ENCODE data around the gene ALDH1A3.
A peak's percentile ranks its signal among the peaks of the same experiment; 100 is the strongest.

Gene ALDH1A3

GRCh38 chr15:100873029-100873677 lies 6.5 kb upstream of the ALDH1A3 start:
- peaks cover 3 to 7% of the 10 kb centered on the region in 2 donors for H3K27me3 ChIP-seq (ENCODE audit: control insufficient read depth in 1 of 2, insufficient read depth in 2 of 2, low read length in 2 of 2)
- H3K36me3 ChIP-seq (ENCODE audit: control insufficient read depth in 2 of 2, insufficient read depth in 2 of 2, low read length in 2 of 2): no peaks in the 10 kb centered on the region
- H3K4me1 ChIP-seq (ENCODE audit: control insufficient read depth, insufficient read depth, low read length): no peaks in the 10 kb centered on the region
- H3K9me3 ChIP-seq (ENCODE audit: control insufficient read depth in 2 of 2, low read length in 2 of 2): no peaks in the 10 kb centered on the region
- H3K27ac ChIP-seq (ENCODE audit: low read length): no peak overlapping the region
- no peak overlapping the region for H3K4me3 ChIP-seq (ENCODE audit: low read length in 2 of 2)
- no peak overlapping the region for H3K9ac ChIP-seq (ENCODE audit: low read length in 2 of 2)

DNA sequence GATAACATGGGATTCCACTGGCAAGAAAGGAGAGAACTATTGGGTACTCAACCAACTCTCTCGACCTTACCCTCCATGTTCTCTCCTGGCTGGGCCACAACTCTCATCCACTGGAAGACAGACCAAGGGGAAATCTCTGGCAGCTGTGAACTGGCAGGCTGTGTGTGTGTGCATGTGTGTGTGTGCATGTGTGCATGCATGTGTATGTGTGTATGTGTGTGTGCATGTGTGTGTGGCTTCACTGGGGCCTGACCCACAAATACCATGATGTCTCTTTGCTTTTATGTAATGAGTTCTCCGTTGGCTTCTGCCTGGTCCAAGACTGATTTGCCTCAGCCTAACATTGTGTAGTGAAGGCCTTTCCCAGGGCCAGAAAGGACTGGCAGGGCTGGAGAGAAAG lies 4.1 kb upstream of the ALDH1A3 start:
- H3K9me3 ChIP-seq (ENCODE audit: control insufficient read depth in 2 of 2, low read length in 2 of 2): no peaks in the 10 kb centered on the region
- peaks cover 10 to 22% of the 10 kb centered on the region in 2 donors for H3K27me3 ChIP-seq (ENCODE audit: control insufficient read depth in 1 of 2, insufficient read depth in 2 of 2, low read length in 2 of 2)
- no peak overlapping the region for H3K4me3 ChIP-seq (ENCODE audit: low read length in 2 of 2)
- peaks cover 6% of the 10 kb centered on the region for H3K4me1 ChIP-seq (ENCODE audit: control insufficient read depth, insufficient read depth, low read length)
- H3K9ac ChIP-seq (ENCODE audit: low read length in 2 of 2): no peak overlapping the region
- no peak overlapping the region for H3K27ac ChIP-seq (ENCODE audit: low read length)
- no peaks in the 10 kb centered on the region for H3K36me3 ChIP-seq (ENCODE audit: control insufficient read depth in 2 of 2, insufficient read depth in 2 of 2, low read length in 2 of 2)

DNA sequence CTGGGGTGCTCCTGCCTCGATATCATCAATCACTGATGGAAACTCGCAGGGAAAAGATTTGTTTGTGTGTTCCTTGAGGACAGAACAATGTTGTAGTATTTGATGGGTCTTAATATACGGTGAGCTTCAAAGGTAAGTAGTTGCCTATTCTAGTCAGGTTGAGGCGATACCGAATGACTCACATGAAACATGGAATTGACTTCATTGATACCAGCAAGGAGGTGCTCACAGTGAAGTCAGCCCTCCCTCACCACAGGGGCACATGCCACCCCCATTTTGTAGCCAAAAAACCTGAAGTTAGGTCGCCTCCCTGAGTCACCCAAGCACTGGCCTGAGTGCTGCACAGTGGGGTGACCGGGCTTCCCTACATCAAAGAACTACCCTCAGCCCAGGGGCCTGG lies 3.7 kb upstream of the ALDH1A3 start:
- Histone ChIP-seq H3K27me3 (ENCODE audit: control insufficient read depth in 1 of 2, insufficient read depth in 2 of 2, low read length in 2 of 2) (peaks cover 15 to 27% of the 10 kb centered on the region in 2 donors), H3K36me3 (ENCODE audit: control insufficient read depth in 2 of 2, insufficient read depth in 2 of 2, low read length in 2 of 2) (no peaks in the 10 kb centered on the region), H3K27ac (ENCODE audit: low read length) (no peak overlapping the region), H3K4me1 (ENCODE audit: control insufficient read depth, insufficient read depth, low read length) (peaks cover 6% of the 10 kb centered on the region), H3K9ac (ENCODE audit: low read length in 2 of 2) (no peak overlapping the region), H3K4me3 (ENCODE audit: low read length in 2 of 2) (no peak overlapping the region), H3K9me3 (ENCODE audit: control insufficient read depth in 2 of 2, low read length in 2 of 2) (no peaks in the 10 kb centered on the region)

- peaks cover 6% of the 10 kb centered on the region for H3K4me1 ChIP-seq (ENCODE audit: control insufficient read depth, insufficient read depth, low read length)
- peaks cover 19 to 32% of the 10 kb centered on the region in 2 donors for H3K27me3 ChIP-seq (ENCODE audit: control insufficient read depth in 1 of 2, insufficient read depth in 2 of 2, low read length in 2 of 2)
- H3K27ac ChIP-seq (ENCODE audit: low read length): no peak overlapping the region
- no peaks in the 10 kb centered on the region for H3K36me3 ChIP-seq (ENCODE audit: control insufficient read depth in 2 of 2, insufficient read depth in 2 of 2, low read length in 2 of 2)
- H3K9me3 ChIP-seq (ENCODE audit: control insufficient read depth in 2 of 2, low read length in 2 of 2): no peaks in the 10 kb centered on the region
- no peak overlapping the region for H3K9ac ChIP-seq (ENCODE audit: low read length in 2 of 2)
- no peak overlapping the region for H3K4me3 ChIP-seq (ENCODE audit: low read length in 2 of 2)
These were observed 2.1 kb upstream of the ALDH1A3 start for GRCh38 chr15:100877551-100877950.

GRCh38 chr15:100878130-100878529 lies 1.5 kb upstream of the ALDH1A3 start:
- Histone ChIP-seq H3K4me1 (ENCODE audit: control insufficient read depth, insufficient read depth, low read length) (peaks cover 6% of the 10 kb centered on the region), H3K36me3 (ENCODE audit: control insufficient read depth in 2 of 2, insufficient read depth in 2 of 2, low read length in 2 of 2) (no peaks in the 10 kb centered on the region), H3K9ac (ENCODE audit: low read length in 2 of 2) (no peak overlapping the region), H3K4me3 (ENCODE audit: low read length in 2 of 2) (no peak overlapping the region), H3K27ac (ENCODE audit: low read length) (no peak overlapping the region), H3K9me3 (ENCODE audit: control insufficient read depth in 2 of 2, low read length in 2 of 2) (no peaks in the 10 kb centered on the region), H3K27me3 (ENCODE audit: control insufficient read depth in 1 of 2, insufficient read depth in 2 of 2, low read length in 2 of 2) (peaks cover 19 to 32% of the 10 kb centered on the region in 2 donors)

GRCh38 chr15:100878648-100879047 lies 983 bp upstream of the ALDH1A3 start:
- H3K9ac ChIP-seq (ENCODE audit: low read length in 2 of 2): no peak overlapping the region
- no peaks in the 10 kb centered on the region for H3K9me3 ChIP-seq (ENCODE audit: control insufficient read depth in 2 of 2, low read length in 2 of 2)
- H3K27ac ChIP-seq (ENCODE audit: low read length): no peak overlapping the region
- H3K4me3 ChIP-seq (ENCODE audit: low read length in 2 of 2): peak overlapping the region; percentile 36 to 60
- no peaks in the 10 kb centered on the region for H3K36me3 ChIP-seq (ENCODE audit: control insufficient read depth in 2 of 2, insufficient read depth in 2 of 2, low read length in 2 of 2)
- peaks cover 6% of the 10 kb centered on the region for H3K4me1 ChIP-seq (ENCODE audit: control insufficient read depth, insufficient read depth, low read length)
- H3K27me3 ChIP-seq (ENCODE audit: control insufficient read depth in 1 of 2, insufficient read depth in 2 of 2, low read length in 2 of 2): peaks cover 19 to 35% of the 10 kb centered on the region in 2 donors

- Histone ChIP-seq H3K4me1 (ENCODE audit: control insufficient read depth, insufficient read depth, low read length) (peaks cover 6% of the 10 kb centered on the region), H3K9ac (ENCODE audit: low read length in 2 of 2) (no peak overlapping the region), H3K36me3 (ENCODE audit: control insufficient read depth in 2 of 2, insufficient read depth in 2 of 2, low read length in 2 of 2) (no peaks in the 10 kb centered on the region), H3K27ac (ENCODE audit: low read length) (no peak overlapping the region), H3K4me3 (ENCODE audit: low read length in 2 of 2) (peak overlapping the region; percentile 36 to 60), H3K9me3 (ENCODE audit: control insufficient read depth in 2 of 2, low read length in 2 of 2) (no peaks in the 10 kb centered on the region), H3K27me3 (ENCODE audit: control insufficient read depth in 1 of 2, insufficient read depth in 2 of 2, low read length in 2 of 2) (peaks cover 19 to 32% of the 10 kb centered on the region in 2 donors)
These were observed 569 bp upstream of the ALDH1A3 start for GRCh38 chr15:100879061-100879463.

DNA sequence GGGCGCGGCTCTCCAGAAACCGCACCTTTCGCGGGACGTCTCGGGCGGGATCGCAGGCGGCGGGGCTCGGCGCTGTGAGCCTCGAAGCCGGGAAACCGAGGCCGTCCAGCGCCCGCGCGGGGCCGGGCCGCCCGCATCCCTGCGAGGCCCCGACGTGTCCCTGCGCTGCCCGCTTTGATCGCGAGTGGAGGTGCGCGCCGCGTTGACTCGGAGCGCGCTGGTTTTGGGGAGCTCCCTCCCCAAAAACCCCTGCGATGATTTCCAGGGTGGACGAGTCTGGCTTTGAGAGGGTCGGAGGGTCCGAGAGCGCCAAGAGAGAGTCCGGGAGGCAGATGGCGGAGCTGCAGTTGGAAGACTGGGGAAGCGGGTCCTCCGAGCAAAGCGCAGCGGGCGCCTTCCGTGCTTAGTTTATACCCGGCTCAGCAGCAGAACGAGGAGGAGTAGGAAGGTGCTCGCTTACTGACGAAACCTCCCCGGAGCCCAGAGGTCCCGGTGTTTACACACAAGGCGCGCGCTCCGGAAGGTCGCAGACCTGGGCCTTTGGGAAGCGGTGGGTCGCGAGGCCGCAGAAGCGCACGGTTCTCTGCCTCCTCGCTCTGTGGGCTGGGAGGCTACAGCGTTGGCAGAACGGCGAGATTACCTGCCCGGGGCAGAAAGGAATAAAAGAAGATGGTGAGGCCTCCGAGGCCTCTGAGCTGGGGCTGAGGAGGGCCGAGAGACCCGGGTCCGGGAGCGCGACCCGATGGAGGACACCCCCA lies 687 bp downstream of the ALDH1A3 start:
- peaks cover 6% of the 10 kb centered on the region for H3K4me1 ChIP-seq (ENCODE audit: control insufficient read depth, insufficient read depth, low read length)
- H3K9me3 ChIP-seq (ENCODE audit: control insufficient read depth in 2 of 2, low read length in 2 of 2): no peaks in the 10 kb centered on the region
- no peaks in the 10 kb centered on the region for H3K36me3 ChIP-seq (ENCODE audit: control insufficient read depth in 2 of 2, insufficient read depth in 2 of 2, low read length in 2 of 2)
- peak overlapping the region; percentile 46 to 64 for H3K4me3 ChIP-seq (ENCODE audit: low read length in 2 of 2)
- no peak overlapping the region for H3K9ac ChIP-seq (ENCODE audit: low read length in 2 of 2)
- H3K27me3 ChIP-seq (ENCODE audit: control insufficient read depth in 1 of 2, insufficient read depth in 2 of 2, low read length in 2 of 2): peaks cover 19 to 32% of the 10 kb centered on the region in 2 donors
- H3K27ac ChIP-seq (ENCODE audit: low read length): no peak overlapping the region

- Histone ChIP-seq H3K27me3 (ENCODE audit: control insufficient read depth in 1 of 2, insufficient read depth in 2 of 2, low read length in 2 of 2) (peaks cover 17 to 32% of the 10 kb centered on the region in 2 donors), H3K4me1 (ENCODE audit: control insufficient read depth, insufficient read depth, low read length) (peaks cover 6% of the 10 kb centered on the region), H3K27ac (ENCODE audit: low read length) (no peak overlapping the region), H3K9me3 (ENCODE audit: control insufficient read depth in 2 of 2, low read length in 2 of 2) (no peaks in the 10 kb centered on the region), H3K4me3 (ENCODE audit: low read length in 2 of 2) (peak overlapping the region in 1 of 2 donors; percentile 64), H3K9ac (ENCODE audit: low read length in 2 of 2) (no peak overlapping the region), H3K36me3 (ENCODE audit: control insufficient read depth in 2 of 2, insufficient read depth in 2 of 2, low read length in 2 of 2) (no peaks in the 10 kb centered on the region)
These were observed 1.2 kb downstream of the ALDH1A3 start for GRCh38 chr15:100880897-100881242.

- H3K9ac ChIP-seq (ENCODE audit: low read length in 2 of 2): no peak overlapping the region
- no peak overlapping the region for H3K4me3 ChIP-seq (ENCODE audit: low read length in 2 of 2)
- H3K9me3 ChIP-seq (ENCODE audit: control insufficient read depth in 2 of 2, low read length in 2 of 2): no peaks in the 10 kb centered on the region
- H3K27me3 ChIP-seq (ENCODE audit: control insufficient read depth in 1 of 2, insufficient read depth in 2 of 2, low read length in 2 of 2): peaks cover 17 to 37% of the 10 kb centered on the region in 2 donors
- no peak overlapping the region for H3K27ac ChIP-seq (ENCODE audit: low read length)
- H3K4me1 ChIP-seq (ENCODE audit: control insufficient read depth, insufficient read depth, low read length): peaks cover 6% of the 10 kb centered on the region
- H3K36me3 ChIP-seq (ENCODE audit: control insufficient read depth in 2 of 2, insufficient read depth in 2 of 2, low read length in 2 of 2): no peaks in the 10 kb centered on the region
These were observed 2.1 kb downstream of the ALDH1A3 start for GRCh38 chr15:100881573-100882336.
